T-helper 22 cell (primary cell): ENCODE data around the gene CLIP1.
A peak's percentile ranks its signal among the peaks of the same experiment; 100 is the strongest.

Experiments
- DNase-seq: peaks from one replicate; pipeline ENCODE4 v3.0.0-alpha.2; 2020; ENCODE audit warnings: low read depth

Gene CLIP1

GRCh38 chr12:122245553-122245952 lies 176.9 kb downstream of the CLIP1 start:
- DNase-seq, result no peak

- DNase-seq, result no peak
Measured at GRCh38 chr12:122244565-122245371, 177.7 kb downstream of the CLIP1 start.

GRCh38 chr12:122243965-122244364 lies 178.5 kb downstream of the CLIP1 start:
- no peak for DNase-seq

- DNase-seq, result no peak
Measured at GRCh38 chr12:122238861-122239260, 183.6 kb downstream of the CLIP1 start.

- no peak for DNase-seq
Measured at GRCh38 chr12:122235741-122236140, 186.7 kb downstream of the CLIP1 start.

GRCh38 chr12:122232691-122233090 lies 189.8 kb downstream of the CLIP1 start:
- DNase-seq, result no peak

- DNase-seq, result no peak
Measured at GRCh38 chr12:122230798-122231197, 191.7 kb downstream of the CLIP1 start.

GRCh38 chr12:122228092-122228491 lies 194.4 kb downstream of the CLIP1 start:
- DNase-seq, result no peak

GRCh38 chr12:122227341-122227740 lies 195.1 kb downstream of the CLIP1 start:
- peak; percentile 47 for DNase-seq

GRCh38 chr12:122226366-122227125 lies 195.9 kb downstream of the CLIP1 start:
- no peak for DNase-seq

- peak; percentile 100 for DNase-seq
Measured at GRCh38 chr12:122225683-122226365, 196.6 kb downstream of the CLIP1 start, which contains the start of gene DIABLO. DIABLO (minus strand) TSS chr12:122226052; CDS start chr12:122226014, 38 bp downstream.
